OCI-LY3 (cell line): ENCODE measurements around the gene NDUFS6.

Experiments used
- H2AFZ ChIP-seq: fragments of 200-600, 300-600 bp; shearing (Covaris generic); 2 replicates; pipeline ENCODE4 v1.6.0; 2014; ENCODE audit warnings: antibody characterized with exemption, low read depth, low read length
- H3K27ac ChIP-seq: fragments of 200-600, 300-600 bp; sonication (generic); 2 replicates; pipeline ENCODE4 v1.5.1; 2014; ENCODE audit warnings: mild to moderate bottlenecking, low read length, moderate library complexity, mixed read lengths
- H3K27me3 ChIP-seq: fragments of 200-600, 300-600 bp; sonication (generic); 2 replicates; pipeline ENCODE4 v1.6.1; 2014; ENCODE audit warnings: low read depth, low read length, mixed read lengths
- H3K36me3 ChIP-seq: fragments of 200-600, 300-600 bp; sonication (generic); replicated peaks from 2 replicates; pipeline ENCODE3; 2014; ENCODE audit warnings: low read depth, low read length, mixed read lengths
- H3K4me1 ChIP-seq: fragments of 300-600, 200-600 bp; sonication (generic); 2 replicates; pipeline ENCODE4 v1.6.1; 2014; ENCODE audit warnings: low read length, mixed read lengths
- H3K4me2 ChIP-seq: fragments of 200-600, 300-600 bp; sonication (generic); 2 replicates; pipeline ENCODE4 v1.6.1; 2014; ENCODE audit warnings: low read length, mixed read lengths
- H3K4me3 ChIP-seq: fragments of 300-600, 200-600 bp; sonication (generic); 2 replicates; pipeline ENCODE4 v1.5.1; 2014; ENCODE audit warnings: antibody characterized with exemption, mild to moderate bottlenecking, low read length, moderate library complexity
- H3K79me2 ChIP-seq: fragments of 300-600, 200-600 bp; shearing (Covaris generic); 2 replicates; pipeline ENCODE4 v1.6.1; 2014; ENCODE audit warnings: mild to moderate bottlenecking, low read length, mixed read lengths
- H3K9ac ChIP-seq: fragments of 300-600, 200-600 bp; shearing (Covaris generic); 2 replicates; pipeline ENCODE4 v1.6.0; 2014; ENCODE audit warnings: mild to moderate bottlenecking, low read length, moderate library complexity
- H3K9me3 ChIP-seq: fragments of 200-600, 300-600 bp; shearing (Covaris generic); 2 replicates; pipeline ENCODE4 v1.6.1; 2014; ENCODE audit warnings: low read length, mixed read lengths; ENCODE audit not compliant: insufficient read depth
- H4K20me1 ChIP-seq: fragments of 200-600, 300-600 bp; sonication (generic); 2 replicates; pipeline ENCODE4 v1.6.1; 2016; ENCODE audit warnings: low read length, mixed read lengths; ENCODE audit not compliant: insufficient read depth
- CTCF ChIP-seq: fragments of 200-600, 300-600 bp; sonication (generic); IDR thresholded peaks from 2 replicates; pipeline ENCODE4 v1.5.1; 2014; ENCODE audit warnings: antibody characterized with exemption, low read length, low read depth
- EZH2phosphoT487 ChIP-seq: fragments of 200-600 bp; shearing (Covaris generic); IDR thresholded peaks from 2 replicates; pipeline ENCODE4 v1.6.1; 2018; ENCODE audit warnings: antibody characterized with exemption, mixed run types, low read depth

The NDUFS6 gene

GRCh38 chr5:1763960-1764605 lies 37.1 kb upstream of the NDUFS6 start:
- no peak overlapping the region for H3K4me2 ChIP-seq
- H4K20me1 ChIP-seq: no peaks in the 10 kb centered on the region
- H3K9me3 ChIP-seq: no peaks in the 10 kb centered on the region
- H3K9ac ChIP-seq: no peak overlapping the region
- no peaks in the 10 kb centered on the region for H3K4me1 ChIP-seq
- H3K4me3 ChIP-seq: no peak overlapping the region
- no peak overlapping the region for H3K27ac ChIP-seq
- TF ChIP-seq EZH2phosphoT487: no peak
- TF ChIP-seq CTCF: no peak
- H3K79me2 ChIP-seq: no peaks in the 10 kb centered on the region
- no peak overlapping the region for H2AFZ ChIP-seq
- H3K27me3 ChIP-seq: no peaks in the 10 kb centered on the region
- H3K36me3 ChIP-seq: no peaks in the 10 kb centered on the region

GRCh38 chr5:1764606-1764960 lies 36.6 kb upstream of the NDUFS6 start:
- no peak overlapping the region for H3K4me3 ChIP-seq
- H4K20me1 ChIP-seq: no peaks in the 10 kb centered on the region
- no peak overlapping the region for H3K4me2 ChIP-seq
- no peaks in the 10 kb centered on the region for H3K4me1 ChIP-seq
- no peak overlapping the region for H3K27ac ChIP-seq
- H3K9me3 ChIP-seq: no peaks in the 10 kb centered on the region
- no peak overlapping the region for H3K9ac ChIP-seq
- H2AFZ ChIP-seq: no peak overlapping the region
- no peaks in the 10 kb centered on the region for H3K27me3 ChIP-seq
- no peaks in the 10 kb centered on the region for H3K36me3 ChIP-seq
- H3K79me2 ChIP-seq: no peaks in the 10 kb centered on the region
- TF ChIP-seq CTCF (no peak), EZH2phosphoT487 (no peak)

GRCh38 chr5:1765141-1765879 lies 35.9 kb upstream of the NDUFS6 start:
- Histone ChIP-seq H3K4me2 (no peak overlapping the region), H3K4me3 (no peak overlapping the region), H3K4me1 (no peaks in the 10 kb centered on the region), H3K9ac (no peak overlapping the region), H2AFZ (no peak overlapping the region), H3K36me3 (no peaks in the 10 kb centered on the region), H3K9me3 (no peaks in the 10 kb centered on the region), H4K20me1 (no peaks in the 10 kb centered on the region), H3K27me3 (no peaks in the 10 kb centered on the region), H3K79me2 (no peaks in the 10 kb centered on the region), H3K27ac (no peak overlapping the region)
- TF ChIP-seq CTCF (no peak), EZH2phosphoT487 (no peak)

- Histone ChIP-seq H3K79me2 (no peaks in the 10 kb centered on the region), H3K4me2 (no peak overlapping the region), H3K4me1 (no peaks in the 10 kb centered on the region), H3K4me3 (no peak overlapping the region), H4K20me1 (no peaks in the 10 kb centered on the region), H2AFZ (no peak overlapping the region), H3K27me3 (no peaks in the 10 kb centered on the region), H3K27ac (no peak overlapping the region), H3K9me3 (no peaks in the 10 kb centered on the region), H3K36me3 (no peaks in the 10 kb centered on the region), H3K9ac (no peak overlapping the region)
- TF ChIP-seq CTCF (no peak), EZH2phosphoT487 (no peak)
These were observed 35.3 kb upstream of the NDUFS6 start for GRCh38 chr5:1765880-1766235.
